Endometrium (tissue), 2 donors: ENCODE measurements around the gene CCN6.
A peak's percentile ranks its signal among the peaks of the same experiment; 100 is the strongest.
"Not testable (repeated sequence)": the region's sequence is repeated elsewhere in the genome, so short reads cannot be mapped to it uniquely, and the experiment has no call there.

Experiments
- FAIRE-seq: peaks from 2 replicates; lab custom pipeline; 2012; peaks lifted over from hg19 to GRCh38; lab: Jason Lieb, UNC
- donor health status: control.
- donor health status: control.

CCN6 gene

GRCh38 chr6:112030206-112030960 lies 23.5 kb upstream of the CCN6 start:
- no peak for FAIRE-seq

- no peak for FAIRE-seq
Measured at GRCh38 chr6:112030961-112031660, 22.8 kb upstream of the CCN6 start.

DNA sequence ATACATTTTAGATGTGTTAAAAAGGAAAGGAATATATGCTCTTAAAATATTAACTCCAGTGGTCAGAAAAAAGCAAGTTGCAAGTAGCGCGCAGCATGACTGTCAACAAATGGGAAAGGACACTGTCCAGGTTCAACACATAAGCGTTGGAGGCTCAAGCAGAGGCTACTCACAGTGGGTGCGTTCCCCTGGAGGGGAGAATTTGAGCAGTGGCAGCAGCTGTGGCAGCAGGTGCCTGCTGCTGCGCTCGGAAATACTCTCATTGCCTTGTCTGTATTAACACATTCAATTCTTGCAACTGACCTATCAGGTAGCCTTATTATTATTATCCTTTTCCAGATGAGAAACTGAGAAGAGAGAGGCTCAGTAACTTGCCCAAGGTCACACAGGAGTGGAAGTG lies 21.9 kb upstream of the CCN6 start:
- FAIRE-seq, result no peak

DNA sequence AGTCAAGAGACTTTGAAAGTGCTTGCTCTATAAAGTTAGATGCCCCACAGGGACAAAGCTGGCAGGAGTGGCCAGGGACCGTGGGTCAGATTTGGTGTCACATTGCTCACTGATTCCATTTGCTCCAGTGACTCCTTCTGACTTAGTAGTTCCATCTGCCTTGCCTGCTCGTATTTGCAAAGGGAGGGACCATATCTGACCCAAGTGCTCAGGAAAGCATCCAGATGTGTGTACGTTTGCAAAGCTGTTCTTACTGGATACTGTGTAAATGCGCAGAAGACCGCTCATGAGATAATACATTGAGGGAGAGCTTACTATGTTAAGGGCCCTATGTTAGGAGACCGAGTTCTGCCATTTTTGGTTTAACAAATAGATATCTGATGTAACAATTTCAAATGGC lies 21.2 kb upstream of the CCN6 start:
- FAIRE-seq, result no peak

- FAIRE-seq, result no peak
Measured at GRCh38 chr6:112033791-112034615, 19.9 kb upstream of the CCN6 start.

- FAIRE-seq, result no peak
Measured at GRCh38 chr6:112034616-112034995, 19.3 kb upstream of the CCN6 start.

DNA sequence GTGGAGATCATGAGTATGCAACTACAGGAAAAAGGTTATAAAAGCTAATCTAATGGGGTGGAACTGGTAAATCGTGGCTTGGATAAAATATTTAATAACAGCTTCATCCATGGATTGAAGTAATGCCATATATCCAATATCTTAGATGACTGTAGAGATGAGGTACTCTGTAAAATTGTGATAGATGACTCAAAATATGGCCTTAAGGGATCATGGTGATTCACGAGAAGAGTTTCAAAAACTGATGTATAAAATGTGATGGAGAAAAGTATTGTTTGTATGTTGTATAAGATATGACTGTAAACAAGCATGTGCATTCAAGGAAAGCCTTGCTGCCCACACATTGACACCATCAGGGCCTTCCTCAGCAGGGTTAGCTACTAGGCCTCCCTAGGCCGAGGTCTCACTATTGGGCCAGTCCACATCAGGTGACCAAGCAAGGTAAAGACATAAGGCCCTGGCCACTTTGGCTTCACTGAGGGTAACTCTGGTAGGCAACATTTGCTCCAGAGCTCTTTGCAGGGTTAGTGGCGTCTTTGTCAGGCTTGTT lies 17.7 kb upstream of the CCN6 start:
- no peak for FAIRE-seq

GRCh38 chr6:112037783-112038216 lies 16.1 kb upstream of the CCN6 start:
- no peak for FAIRE-seq

- FAIRE-seq, result no peak
Measured at GRCh38 chr6:112038268-112038667, 15.6 kb upstream of the CCN6 start.

- FAIRE-seq, result no peak
Measured at GRCh38 chr6:112038756-112039430, 15.0 kb upstream of the CCN6 start.

- FAIRE-seq, result no peak
Measured at GRCh38 chr6:112039431-112039770, 14.5 kb upstream of the CCN6 start.

DNA sequence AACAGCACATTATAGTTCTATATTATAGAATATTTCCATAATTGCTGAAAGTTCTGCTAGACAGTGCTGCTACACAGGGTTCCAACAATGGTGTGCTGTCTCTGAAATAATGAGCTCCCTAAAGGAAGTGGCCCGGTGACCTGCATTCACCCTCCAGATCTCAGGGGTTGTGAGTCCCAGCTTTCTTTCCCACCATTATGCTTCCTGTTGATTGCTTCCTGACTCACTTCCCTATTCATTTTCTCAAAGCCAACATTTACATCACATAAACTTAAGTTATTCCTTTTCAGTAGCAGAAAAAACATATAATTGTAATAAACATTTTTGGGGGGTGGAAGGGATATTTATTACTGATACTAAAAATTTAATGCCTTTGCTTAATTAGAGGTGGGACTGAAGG lies 12.9 kb upstream of the CCN6 start:
- FAIRE-seq, result peak; percentile 59

- FAIRE-seq, result no peak
Measured at GRCh38 chr6:112041535-112041934, 12.4 kb upstream of the CCN6 start.

DNA sequence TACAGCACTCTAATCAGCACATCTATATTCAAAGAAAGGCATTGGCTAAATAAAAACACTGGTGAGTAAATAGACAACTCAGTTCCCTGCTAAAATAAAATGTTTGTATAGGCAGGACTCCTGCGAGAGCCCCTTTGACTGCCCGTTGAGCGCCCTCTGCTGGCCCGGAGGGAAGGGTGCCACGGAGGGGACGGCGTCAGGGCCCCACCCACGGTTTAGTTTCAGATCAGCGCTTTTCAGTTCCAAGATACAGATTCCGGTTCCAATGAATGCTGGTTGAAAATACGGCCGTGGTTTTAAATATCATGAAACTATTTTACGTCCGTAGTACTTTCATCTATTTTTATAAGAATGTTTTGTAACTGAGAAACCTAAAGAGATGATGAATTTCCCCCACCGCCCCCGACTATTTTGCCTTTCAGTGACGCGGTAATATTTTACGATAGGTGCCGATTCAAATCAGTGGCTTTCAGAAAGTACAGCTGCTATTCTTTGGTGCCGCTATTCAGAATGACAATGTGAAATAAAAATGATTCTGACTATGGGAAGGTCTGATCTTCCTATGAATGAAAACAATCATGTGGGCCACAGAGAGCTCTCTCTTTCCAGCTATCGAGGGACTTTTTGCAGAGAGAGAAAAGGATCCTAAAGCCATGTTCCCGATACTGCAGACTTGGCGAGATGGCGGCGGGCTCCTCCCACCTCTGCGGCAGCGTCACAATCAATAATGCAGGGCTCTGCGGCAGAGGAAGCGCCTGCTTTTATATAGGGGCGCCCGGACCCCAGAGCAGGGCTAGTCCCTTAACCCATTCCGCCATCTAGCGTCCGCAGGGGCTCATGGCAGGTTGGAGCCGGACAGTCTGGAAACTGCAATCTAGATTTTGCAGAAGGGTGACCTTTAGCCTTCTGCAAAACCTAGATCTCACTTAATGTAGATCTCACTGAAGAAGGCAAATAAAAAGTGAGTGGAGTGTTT lies 10.6 kb upstream of the CCN6 start:
- FAIRE-seq, result peak; percentile 79

- no peak for FAIRE-seq
Measured at GRCh38 chr6:112044196-112044595, 9.7 kb upstream of the CCN6 start.

DNA sequence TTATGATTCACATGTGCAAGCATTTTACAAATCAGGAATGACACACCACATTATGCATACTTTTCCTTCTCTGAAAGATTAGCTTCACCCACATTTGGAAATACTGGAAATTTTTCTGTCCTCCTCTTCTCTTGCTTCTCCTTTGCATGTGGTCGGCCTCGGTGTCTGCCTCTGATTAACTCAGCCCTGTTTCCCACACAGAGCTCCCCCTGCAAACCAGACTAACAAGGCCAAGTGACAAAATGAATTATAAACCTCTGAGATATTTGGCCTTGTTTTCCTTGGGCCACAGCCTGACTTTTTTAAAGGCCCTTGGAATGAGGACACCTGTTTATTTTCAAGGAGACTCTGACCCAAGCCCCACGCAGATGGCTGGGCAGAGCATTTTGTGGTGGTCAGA lies 9.0 kb upstream of the CCN6 start:
- no peak for FAIRE-seq

DNA sequence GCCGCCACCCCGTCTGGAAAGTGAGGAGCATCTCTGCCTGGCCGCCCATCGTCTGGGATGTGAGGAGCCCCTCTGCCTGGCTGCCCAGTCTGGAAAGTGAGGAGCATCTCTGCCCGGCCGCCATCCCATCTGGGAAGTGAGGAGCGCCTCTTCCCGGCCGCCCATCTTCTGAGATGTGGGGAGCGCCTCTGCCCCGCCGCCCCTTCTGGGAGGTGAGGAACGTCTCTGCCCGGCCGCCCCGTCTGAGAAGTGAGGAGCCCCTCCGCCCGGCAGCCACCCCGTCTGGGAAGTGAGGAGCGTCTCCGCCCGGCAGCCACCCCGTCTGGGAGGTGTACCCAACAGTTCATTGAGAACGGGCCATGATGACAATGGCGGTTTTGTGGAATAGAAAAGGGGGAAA lies 6.4 kb upstream of the CCN6 start:
- not testable (repeated sequence) for FAIRE-seq

DNA sequence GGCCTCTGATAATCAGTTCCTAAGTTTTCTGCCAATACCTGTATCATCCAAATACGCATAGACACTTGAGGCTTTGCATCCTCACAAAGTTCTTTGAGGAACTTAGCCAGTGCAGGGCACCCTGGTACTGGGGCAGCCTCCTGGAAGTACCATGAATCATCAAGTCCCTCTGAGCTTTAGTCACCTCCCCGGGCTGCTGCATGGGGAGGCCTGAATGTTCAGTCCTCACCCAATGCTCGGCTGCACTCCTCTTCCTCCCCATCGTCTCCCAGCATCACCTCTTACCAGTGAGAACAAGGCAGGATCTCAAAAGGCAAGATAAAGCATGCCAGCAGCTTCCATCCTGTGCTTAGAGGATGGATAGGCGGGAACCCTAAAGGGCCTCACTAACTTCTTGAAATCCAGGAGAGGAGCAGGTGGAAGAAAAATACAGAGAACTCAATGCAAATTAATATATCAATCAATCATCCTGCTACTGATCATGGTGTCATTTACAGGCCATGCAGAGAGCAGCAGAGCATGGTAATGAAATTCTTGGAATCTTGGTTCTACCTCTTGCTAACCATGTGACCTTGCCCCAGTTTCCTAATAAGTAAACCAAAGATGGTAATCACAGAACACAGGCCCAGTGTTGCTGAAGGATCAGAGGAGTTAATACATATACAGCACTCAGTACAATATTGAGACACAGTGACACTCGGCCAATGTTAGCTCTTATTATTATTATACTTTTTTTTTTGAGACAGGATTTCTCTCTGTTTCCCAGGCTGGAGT lies 4.7 kb upstream of the CCN6 start:
- no peak for FAIRE-seq

DNA sequence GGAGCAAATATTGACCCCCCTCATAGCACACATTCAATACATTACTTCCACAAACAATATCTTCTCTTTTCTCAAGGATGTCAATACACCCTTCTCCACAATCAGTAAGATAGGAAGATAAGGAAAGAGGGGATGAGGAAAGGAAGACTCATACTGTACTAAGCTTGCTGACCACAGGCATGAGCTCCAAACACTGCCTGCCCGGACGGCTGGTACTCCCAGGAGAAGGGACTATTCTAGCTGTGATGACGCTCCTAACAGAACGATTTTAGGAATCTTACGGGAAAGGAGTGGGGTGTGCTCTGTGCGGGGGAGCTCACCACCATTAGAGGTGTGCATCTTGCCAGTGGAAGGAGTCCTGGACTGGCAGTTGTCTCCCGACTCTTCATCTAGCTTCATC lies 3.9 kb upstream of the CCN6 start:
- no peak for FAIRE-seq

- FAIRE-seq, result no peak
Measured at GRCh38 chr6:112050429-112050828, 3.5 kb upstream of the CCN6 start.
